ENCODE measurements around the gene BCAT1. TPM values are rescaled to one million over a fixed set of nuclear protein-coding genes. Genes with fewer than 3 reads are reported as not detected.

BCAT1 gene
- total and polyA plus RNA-seq, 2 of the 8 experiments (the other 6 are each of a cell fraction or from before 2014, with no cell fraction given): 19.7 to 263 TPM

DNA sequence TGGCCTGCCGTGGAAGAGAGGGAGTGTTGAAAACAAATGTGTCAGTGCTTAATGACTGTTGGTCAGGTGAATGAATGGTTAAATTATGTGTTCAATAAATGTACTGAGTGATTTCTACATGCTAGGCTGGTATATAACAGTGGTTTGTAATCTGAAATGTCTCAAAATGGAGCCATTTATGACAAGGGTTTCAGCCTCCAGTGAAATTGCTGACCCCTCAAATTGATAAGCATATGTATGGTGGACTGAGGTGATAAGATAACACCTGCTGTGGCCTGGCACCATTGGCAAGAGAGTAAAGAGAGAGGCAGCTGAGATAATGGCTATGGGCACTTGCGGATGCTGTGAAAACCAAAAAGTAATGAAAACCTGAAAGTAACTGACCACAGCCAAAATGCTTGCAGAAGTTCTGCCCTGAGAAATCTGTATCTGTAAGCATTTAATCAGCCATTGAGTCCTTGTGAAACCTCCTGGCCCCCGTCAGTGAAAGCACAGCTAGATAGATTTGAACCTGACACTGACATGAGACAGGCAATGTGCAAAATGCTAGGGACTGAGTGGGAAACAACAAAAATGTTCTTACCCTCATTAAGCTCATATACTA, 1.4 kb upstream of the BCAT1 start (continued):
- TF ChIP-seq, protein P1, sequence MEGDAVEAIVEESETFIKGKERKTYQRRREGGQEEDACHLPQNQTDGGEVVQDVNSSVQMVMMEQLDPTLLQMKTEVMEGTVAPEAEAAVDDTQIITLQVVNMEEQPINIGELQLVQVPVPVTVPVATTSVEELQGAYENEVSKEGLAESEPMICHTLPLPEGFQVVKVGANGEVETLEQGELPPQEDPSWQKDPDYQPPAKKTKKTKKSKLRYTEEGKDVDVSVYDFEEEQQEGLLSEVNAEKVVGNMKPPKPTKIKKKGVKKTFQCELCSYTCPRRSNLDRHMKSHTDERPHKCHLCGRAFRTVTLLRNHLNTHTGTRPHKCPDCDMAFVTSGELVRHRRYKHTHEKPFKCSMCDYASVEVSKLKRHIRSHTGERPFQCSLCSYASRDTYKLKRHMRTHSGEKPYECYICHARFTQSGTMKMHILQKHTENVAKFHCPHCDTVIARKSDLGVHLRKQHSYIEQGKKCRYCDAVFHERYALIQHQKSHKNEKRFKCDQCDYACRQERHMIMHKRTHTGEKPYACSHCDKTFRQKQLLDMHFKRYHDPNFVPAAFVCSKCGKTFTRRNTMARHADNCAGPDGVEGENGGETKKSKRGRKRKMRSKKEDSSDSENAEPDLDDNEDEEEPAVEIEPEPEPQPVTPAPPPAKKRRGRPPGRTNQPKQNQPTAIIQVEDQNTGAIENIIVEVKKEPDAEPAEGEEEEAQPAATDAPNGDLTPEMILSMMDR (IDR thresholded peaks at IDR 0.05; ENCODE audit: control extremely low read depth in 1 of 3, insufficient read depth in 1 of 3, low read depth in 1 of 3, low read length in 3 of 3): no peak
- TF ChIP-seq YY1 (IDR thresholded peaks at IDR 0.05; ENCODE audit: low read depth, low read length) (no peak), GABPA (IDR thresholded peaks at IDR 0.05; ENCODE audit: borderline replicate concordance, insufficient read depth, low read length) (no peak), CBX5 (IDR thresholded peaks at IDR 0.05; ENCODE audit: low read depth, low read length) (no peak), RBBP5 (IDR thresholded peaks at IDR 0.05; ENCODE audit: borderline replicate concordance, low read depth, low read length) (no peak)

Data from H1 (cell line).